ENCODE measurements around the gene PRPSAP2.
"Not testable (repeated sequence)": the region's sequence is repeated elsewhere in the genome, so short reads cannot be mapped to it uniquely, and the experiment has no call there.

Gene PRPSAP2

GRCh38 chr17:18953231-18953728 lies 95.3 kb downstream of the PRPSAP2 start:
- H3K9me3 ChIP-seq, result no peaks in the 10 kb centered on the region
- no peak for DNase-seq

GRCh38 chr17:18954321-18954720 lies 96.4 kb downstream of the PRPSAP2 start:
- TF ChIP-seq, protein P1, sequence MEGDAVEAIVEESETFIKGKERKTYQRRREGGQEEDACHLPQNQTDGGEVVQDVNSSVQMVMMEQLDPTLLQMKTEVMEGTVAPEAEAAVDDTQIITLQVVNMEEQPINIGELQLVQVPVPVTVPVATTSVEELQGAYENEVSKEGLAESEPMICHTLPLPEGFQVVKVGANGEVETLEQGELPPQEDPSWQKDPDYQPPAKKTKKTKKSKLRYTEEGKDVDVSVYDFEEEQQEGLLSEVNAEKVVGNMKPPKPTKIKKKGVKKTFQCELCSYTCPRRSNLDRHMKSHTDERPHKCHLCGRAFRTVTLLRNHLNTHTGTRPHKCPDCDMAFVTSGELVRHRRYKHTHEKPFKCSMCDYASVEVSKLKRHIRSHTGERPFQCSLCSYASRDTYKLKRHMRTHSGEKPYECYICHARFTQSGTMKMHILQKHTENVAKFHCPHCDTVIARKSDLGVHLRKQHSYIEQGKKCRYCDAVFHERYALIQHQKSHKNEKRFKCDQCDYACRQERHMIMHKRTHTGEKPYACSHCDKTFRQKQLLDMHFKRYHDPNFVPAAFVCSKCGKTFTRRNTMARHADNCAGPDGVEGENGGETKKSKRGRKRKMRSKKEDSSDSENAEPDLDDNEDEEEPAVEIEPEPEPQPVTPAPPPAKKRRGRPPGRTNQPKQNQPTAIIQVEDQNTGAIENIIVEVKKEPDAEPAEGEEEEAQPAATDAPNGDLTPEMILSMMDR (IDR thresholded peaks at IDR 0.05; ENCODE audit: low read depth, low read length), result no peak
- no peaks in the 10 kb centered on the region for H3K27me3 ChIP-seq
- no peaks in the 10 kb centered on the region for H3K9me3 ChIP-seq
- H3K4me1 ChIP-seq, result no peaks in the 10 kb centered on the region
- H3K36me3 ChIP-seq, result no peaks in the 10 kb centered on the region
- no peak for DNase-seq
- no peak overlapping the region for H3K4me3 ChIP-seq (ENCODE audit: low read depth, low read length)

More at GRCh38 chr17:18953231-18953728, 95.3 kb downstream of the PRPSAP2 start:
- H3K27me3 ChIP-seq, result no peaks in the 10 kb centered on the region
- H3K36me3 ChIP-seq, result no peaks in the 10 kb centered on the region
- no peaks in the 10 kb centered on the region for H3K4me1 ChIP-seq
- no peak overlapping the region for H3K4me3 ChIP-seq (ENCODE audit: low read depth, low read length)
- TF ChIP-seq, protein P1 (IDR thresholded peaks at IDR 0.05; ENCODE audit: low read depth, low read length), result no peak

DNA sequence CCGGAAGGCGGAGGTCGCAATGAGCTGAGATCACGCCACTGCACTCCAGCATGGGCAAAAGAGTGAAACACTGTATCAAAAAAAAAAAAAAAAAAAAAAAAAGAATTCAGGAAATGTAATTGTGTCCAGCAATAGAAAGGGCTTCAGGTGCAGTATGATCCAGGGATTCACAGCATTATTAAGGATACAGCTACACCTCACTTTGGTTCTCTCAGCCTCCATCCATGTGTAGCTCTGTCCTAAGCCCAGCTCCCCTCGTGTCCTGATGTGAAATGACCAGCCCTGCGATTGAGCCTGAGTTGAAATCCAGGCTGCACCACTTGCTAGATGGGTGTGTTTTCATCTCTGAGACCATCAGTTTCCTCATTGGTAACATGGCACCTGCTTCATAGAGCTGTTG lies 97.1 kb downstream of the PRPSAP2 start:
- Histone ChIP-seq H3K9me3 (no peaks in the 10 kb centered on the region), H3K36me3 (no peaks in the 10 kb centered on the region), H3K27me3 (no peaks in the 10 kb centered on the region), H3K4me3 (ENCODE audit: low read depth, low read length) (no peak overlapping the region), H3K4me1 (no peaks in the 10 kb centered on the region)
- TF ChIP-seq, protein P1 (IDR thresholded peaks at IDR 0.05; ENCODE audit: low read depth, low read length), result no peak
- no peak for DNase-seq

DNA sequence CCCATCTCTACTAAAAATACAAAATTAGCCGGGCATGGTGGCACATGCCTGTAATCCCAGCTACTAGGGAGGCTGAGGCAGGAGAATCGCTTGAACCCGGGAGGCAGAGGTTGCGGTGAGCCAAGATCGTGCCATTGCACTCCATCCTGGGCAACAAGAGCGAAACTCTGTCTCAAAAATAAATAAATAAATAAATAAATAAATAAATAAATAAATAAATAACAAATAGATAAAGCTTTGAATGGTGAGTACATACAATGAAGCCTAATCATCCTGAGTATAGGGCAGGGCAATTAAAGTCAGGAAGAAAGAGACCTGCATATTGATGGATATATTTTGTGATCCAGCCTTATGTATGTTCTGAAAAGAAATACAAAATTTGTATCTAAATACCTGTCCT lies 98.1 kb downstream of the PRPSAP2 start:
- not testable (repeated sequence) for H3K36me3 ChIP-seq; H3K27me3 ChIP-seq; H3K9me3 ChIP-seq; H3K4me1 ChIP-seq; DNase-seq; H3K4me3 ChIP-seq (ENCODE audit: low read depth, low read length)

- H3K36me3 ChIP-seq, result no peaks in the 10 kb centered on the region
- no peaks in the 10 kb centered on the region for H3K27me3 ChIP-seq
- no peak for DNase-seq
- no peak overlapping the region for H3K4me3 ChIP-seq (ENCODE audit: low read depth, low read length)
- no peaks in the 10 kb centered on the region for H3K9me3 ChIP-seq
- TF ChIP-seq, protein P1 (IDR thresholded peaks at IDR 0.05; ENCODE audit: low read depth, low read length), result no peak
- H3K4me1 ChIP-seq, result no peaks in the 10 kb centered on the region
These were observed 98.7 kb downstream of the PRPSAP2 start for GRCh38 chr17:18956581-18956980.

GRCh38 chr17:18957831-18958230 lies 99.9 kb downstream of the PRPSAP2 start:
- TF ChIP-seq, protein P1 (IDR thresholded peaks at IDR 0.05; ENCODE audit: low read depth, low read length), result no peak
- Histone ChIP-seq H3K9me3 (no peaks in the 10 kb centered on the region), H3K4me3 (ENCODE audit: low read depth, low read length) (no peak overlapping the region), H3K4me1 (no peaks in the 10 kb centered on the region), H3K36me3 (no peaks in the 10 kb centered on the region), H3K27me3 (no peaks in the 10 kb centered on the region)
- no peak for DNase-seq

DNA sequence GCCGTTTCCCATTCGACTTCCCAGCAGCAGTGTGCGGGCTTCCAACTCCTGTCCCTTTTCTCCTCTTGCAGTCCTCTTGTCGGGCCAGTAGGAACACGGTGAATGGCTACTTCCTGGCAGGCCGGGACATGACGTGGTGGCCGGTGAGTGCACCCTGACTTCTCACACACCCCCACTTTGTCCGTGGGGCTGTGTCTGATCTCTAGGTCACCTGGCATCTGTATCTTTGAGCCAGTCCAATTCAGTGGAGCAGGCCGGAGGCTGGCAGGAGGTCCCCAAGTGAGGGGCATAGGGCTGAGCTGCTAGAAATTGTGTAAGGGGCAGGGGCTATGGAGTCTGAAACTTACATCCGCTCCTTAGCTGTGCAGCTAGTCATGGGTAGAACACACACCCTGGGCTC lies 100.7 kb downstream of the PRPSAP2 start:
- Histone ChIP-seq H3K4me3 (ENCODE audit: low read depth, low read length) (no peak overlapping the region), H3K36me3 (no peaks in the 10 kb centered on the region), H3K4me1 (no peaks in the 10 kb centered on the region), H3K9me3 (no peaks in the 10 kb centered on the region), H3K27me3 (no peaks in the 10 kb centered on the region)
- TF ChIP-seq, protein P1 (IDR thresholded peaks at IDR 0.05; ENCODE audit: low read depth, low read length), result no peak
- DNase-seq, result no peak
